Measurements from ENCODE around the gene CHAT. TPM values are rescaled to one million over a fixed set of nuclear protein-coding genes. Genes with fewer than 3 reads are reported as not detected.

CHAT gene
- total RNA-seq, 1 experiment from 2014 or later = not detected

DNA sequence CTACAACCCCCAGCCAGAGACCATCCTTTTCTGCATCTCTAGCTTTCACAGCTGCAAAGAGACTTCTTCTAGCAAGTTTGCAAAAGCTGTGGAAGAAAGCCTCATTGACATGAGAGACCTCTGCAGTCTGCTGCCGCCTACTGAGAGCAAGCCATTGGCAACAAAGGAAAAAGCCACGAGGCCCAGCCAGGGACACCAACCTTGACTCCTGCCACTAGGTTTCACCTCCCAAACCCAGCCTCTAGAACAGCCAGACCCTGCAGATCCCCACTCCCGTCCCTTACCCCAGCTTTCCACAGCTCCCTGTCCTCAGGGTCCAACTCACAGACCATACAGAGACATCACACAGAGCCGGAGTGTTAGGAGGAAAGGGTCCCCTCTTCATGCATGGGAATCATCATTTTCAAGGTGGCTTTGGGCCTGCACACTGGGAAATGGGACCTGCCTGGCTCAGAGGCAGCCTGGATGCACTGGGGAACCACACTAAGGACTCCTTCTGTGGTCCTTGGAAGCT is 51.1 kb downstream of the CHAT start:
- Histone ChIP-seq H3K27ac (ENCODE audit: low read depth, low read length) (no peak overlapping the region), H3K9me3 (ENCODE audit: control insufficient read depth in 1 of 2, insufficient read depth in 1 of 2, low read depth in 1 of 2, low read length in 2 of 2) (peaks cover 0 to 2% of the 10 kb centered on the region in 2 experiments; a peak in 1 of 4 replicates), H3K4me2 (ENCODE audit: low read length) (no peak overlapping the region), H3K36me3 (ENCODE audit: control insufficient read depth in 1 of 2, insufficient read depth in 2 of 2, low read length in 2 of 2) (no peaks in the 10 kb centered on the region), H3K9me2 (ENCODE audit: insufficient read depth) (no peaks in the 10 kb centered on the region), H4K20me1 (ENCODE audit: insufficient read depth) (no peaks in the 10 kb centered on the region), H3K79me2 (ENCODE audit: insufficient read depth, low read length) (no peaks in the 10 kb centered on the region), H2AFZ (ENCODE audit: low read depth, low read length, poor library complexity, severe bottlenecking) (no peak overlapping the region), H3K4me1 (ENCODE audit: control insufficient read depth in 1 of 2, insufficient read depth in 2 of 2, low read length in 2 of 2) (no peaks in the 10 kb centered on the region), H3K27me3 (ENCODE audit: insufficient read depth, low read length) (peaks cover 32% of the 10 kb centered on the region), H3K9ac (ENCODE audit: low read length) (no peak overlapping the region), H3K4me3 (replicated peaks in 1 of 2; ENCODE audit: low read depth in 1 of 2, low read length in 2 of 2) (no peak overlapping the region)
- DNase-seq (ENCODE audit: low read depth, low spot score) = no peak
- ChIA-PET RAD21 (ENCODE audit: low non-redundant PET in 1 of 2, low total read pairs in 2 of 2, uncharacterized antibody in 2 of 2, unreplicated experiment in 2 of 2) (no interaction called here), CTCF (no interaction called here), POLR2A (no interaction called here)
- intact Hi-C loops (cut with micrococcal nuclease) = no loop called here
- no peak for ATAC-seq
- BruUV-seq (replicated peaks) = no TSS peak
- TF ChIP-seq, protein P1, sequence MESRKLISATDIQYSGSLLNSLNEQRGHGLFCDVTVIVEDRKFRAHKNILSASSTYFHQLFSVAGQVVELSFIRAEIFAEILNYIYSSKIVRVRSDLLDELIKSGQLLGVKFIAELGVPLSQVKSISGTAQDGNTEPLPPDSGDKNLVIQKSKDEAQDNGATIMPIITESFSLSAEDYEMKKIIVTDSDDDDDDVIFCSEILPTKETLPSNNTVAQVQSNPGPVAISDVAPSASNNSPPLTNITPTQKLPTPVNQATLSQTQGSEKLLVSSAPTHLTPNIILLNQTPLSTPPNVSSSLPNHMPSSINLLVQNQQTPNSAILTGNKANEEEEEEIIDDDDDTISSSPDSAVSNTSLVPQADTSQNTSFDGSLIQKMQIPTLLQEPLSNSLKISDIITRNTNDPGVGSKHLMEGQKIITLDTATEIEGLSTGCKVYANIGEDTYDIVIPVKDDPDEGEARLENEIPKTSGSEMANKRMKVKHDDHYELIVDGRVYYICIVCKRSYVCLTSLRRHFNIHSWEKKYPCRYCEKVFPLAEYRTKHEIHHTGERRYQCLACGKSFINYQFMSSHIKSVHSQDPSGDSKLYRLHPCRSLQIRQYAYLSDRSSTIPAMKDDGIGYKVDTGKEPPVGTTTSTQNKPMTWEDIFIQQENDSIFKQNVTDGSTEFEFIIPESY (IDR thresholded peaks at IDR 0.05; ENCODE audit: extremely low read depth, insufficient replicate concordance, low read length) = no peak
- TF ChIP-seq EGR1 (IDR thresholded peaks at IDR 0.05; ENCODE audit: low read depth) (no peak), YY1 (IDR thresholded peaks at IDR 0.05; ENCODE audit: extremely low read depth, insufficient replicate concordance, low read depth, low read length) (no peak), POLR2A (IDR thresholded peaks at IDR 0.05; ENCODE audit: borderline replicate concordance, extremely low read depth, insufficient read depth, insufficient read length) (no peak), CTCF (IDR thresholded peaks at IDR 0.05 in 2 of 3, conservative IDR thresholded peaks at IDR 0.05 in 1 of 3; ENCODE audit: borderline replicate concordance in 1 of 3, insufficient read depth in 1 of 3, low read depth in 2 of 3, low read length in 2 of 3) (no peak), SP1 (IDR thresholded peaks at IDR 0.05; ENCODE audit: low read depth) (no peak), SRF (IDR thresholded peaks at IDR 0.05; ENCODE audit: low read depth) (no peak), SIN3A (IDR thresholded peaks at IDR 0.05; ENCODE audit: low read depth) (no peak), POLR2AphosphoS5 (IDR thresholded peaks at IDR 0.05; ENCODE audit: low read depth, low read length) (no peak), FOSL1 (IDR thresholded peaks at IDR 0.05; ENCODE audit: low read depth) (no peak), CEBPB (IDR thresholded peaks at IDR 0.05; ENCODE audit: low read depth) (no peak), CBX3 (IDR thresholded peaks at IDR 0.05; ENCODE audit: low read depth) (no peak), ELF1 (IDR thresholded peaks at IDR 0.05; ENCODE audit: borderline replicate concordance, low read depth) (no peak), EZH2 (IDR thresholded peaks at IDR 0.05) (no peak), RAD21 (IDR thresholded peaks at IDR 0.05; ENCODE audit: low read depth) (no peak), TCF7L2 (IDR thresholded peaks at IDR 0.05; ENCODE audit: borderline replicate concordance, extremely low read depth, insufficient read depth, insufficient read length) (no peak), JUND (IDR thresholded peaks at IDR 0.05) (no peak), ZNF274 (IDR thresholded peaks at IDR 0.05; ENCODE audit: low read depth, low read length) (no peak)
- TF ChIP-seq, protein P2, sequence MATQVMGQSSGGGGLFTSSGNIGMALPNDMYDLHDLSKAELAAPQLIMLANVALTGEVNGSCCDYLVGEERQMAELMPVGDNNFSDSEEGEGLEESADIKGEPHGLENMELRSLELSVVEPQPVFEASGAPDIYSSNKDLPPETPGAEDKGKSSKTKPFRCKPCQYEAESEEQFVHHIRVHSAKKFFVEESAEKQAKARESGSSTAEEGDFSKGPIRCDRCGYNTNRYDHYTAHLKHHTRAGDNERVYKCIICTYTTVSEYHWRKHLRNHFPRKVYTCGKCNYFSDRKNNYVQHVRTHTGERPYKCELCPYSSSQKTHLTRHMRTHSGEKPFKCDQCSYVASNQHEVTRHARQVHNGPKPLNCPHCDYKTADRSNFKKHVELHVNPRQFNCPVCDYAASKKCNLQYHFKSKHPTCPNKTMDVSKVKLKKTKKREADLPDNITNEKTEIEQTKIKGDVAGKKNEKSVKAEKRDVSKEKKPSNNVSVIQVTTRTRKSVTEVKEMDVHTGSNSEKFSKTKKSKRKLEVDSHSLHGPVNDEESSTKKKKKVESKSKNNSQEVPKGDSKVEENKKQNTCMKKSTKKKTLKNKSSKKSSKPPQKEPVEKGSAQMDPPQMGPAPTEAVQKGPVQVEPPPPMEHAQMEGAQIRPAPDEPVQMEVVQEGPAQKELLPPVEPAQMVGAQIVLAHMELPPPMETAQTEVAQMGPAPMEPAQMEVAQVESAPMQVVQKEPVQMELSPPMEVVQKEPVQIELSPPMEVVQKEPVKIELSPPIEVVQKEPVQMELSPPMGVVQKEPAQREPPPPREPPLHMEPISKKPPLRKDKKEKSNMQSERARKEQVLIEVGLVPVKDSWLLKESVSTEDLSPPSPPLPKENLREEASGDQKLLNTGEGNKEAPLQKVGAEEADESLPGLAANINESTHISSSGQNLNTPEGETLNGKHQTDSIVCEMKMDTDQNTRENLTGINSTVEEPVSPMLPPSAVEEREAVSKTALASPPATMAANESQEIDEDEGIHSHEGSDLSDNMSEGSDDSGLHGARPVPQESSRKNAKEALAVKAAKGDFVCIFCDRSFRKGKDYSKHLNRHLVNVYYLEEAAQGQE (IDR thresholded peaks at IDR 0.05; ENCODE audit: low read depth) = no peak
- TF ChIP-seq, protein P3, sequence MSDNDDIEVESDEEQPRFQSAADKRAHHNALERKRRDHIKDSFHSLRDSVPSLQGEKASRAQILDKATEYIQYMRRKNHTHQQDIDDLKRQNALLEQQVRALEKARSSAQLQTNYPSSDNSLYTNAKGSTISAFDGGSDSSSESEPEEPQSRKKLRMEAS (IDR thresholded peaks at IDR 0.05) = no peak

Measured in HCT116 (cell line).